K562 (cell line): Measurements from ENCODE around the gene RAE1.

Experiments
- FOS ChIP-seq: IDR thresholded peaks from 3 replicates; pipeline ENCODE4 v1.6.1; 2011; ENCODE audit not compliant: insufficient read length; ENCODE audit errors: extremely low read depth
- MAZ ChIP-seq, 2 experiments: fragments of 450-650 bp in 1 of 2; sonication (generic) in 1 of 2; formaldehyde crosslinking; IDR thresholded peaks in 1 of 2; conservative IDR thresholded peaks in 1 of 2; 2 replicates each; pipeline versions ENCODE4 v1.4.0 to v1.5.0; 2020; ENCODE audit warnings: mild to moderate bottlenecking in 1 of 2, missing genetic modification reagents in 1 of 2
- SAFB2 ChIP-seq: fragments of 200-400 bp; formaldehyde crosslinking; IDR thresholded peaks from 2 replicates; pipeline ENCODE4 v1.6.1; 2018; ENCODE audit warnings: borderline replicate concordance, low read length, low read depth, moderate library complexity; ENCODE audit not compliant: severe bottlenecking
- SMAD1 ChIP-seq: fragments of 150-350 bp; IDR thresholded peaks from 2 replicates; pipeline ENCODE4 v1.6.1; 2014; ENCODE audit warnings: low read length, low read depth; ENCODE audit not compliant: partially characterized antibody
- ZNF431 ChIP-seq: sonication (generic); formaldehyde crosslinking; IDR thresholded peaks from 2 replicates; pipeline ENCODE4 v1.8.0; 2022; ENCODE audit warnings: mild to moderate bottlenecking, missing genetic modification reagents
- TF ChIP-seq, protein P1 (sequence below): conservative IDR thresholded peaks from 2 replicates; pipeline ENCODE4 v1.6.1; 2011; ENCODE audit warnings: low read depth, mild to moderate bottlenecking, low read length; ENCODE audit not compliant: control insufficient read depth
- TF ChIP-seq, protein P2 (sequence below): fragments of 250-450 bp; sonication (Bioruptor Pico); IDR thresholded peaks from 2 replicates; pipeline ENCODE4 v1.9.0; 2021; ENCODE audit warnings: mild to moderate bottlenecking, inconsistent platforms

DNA sequence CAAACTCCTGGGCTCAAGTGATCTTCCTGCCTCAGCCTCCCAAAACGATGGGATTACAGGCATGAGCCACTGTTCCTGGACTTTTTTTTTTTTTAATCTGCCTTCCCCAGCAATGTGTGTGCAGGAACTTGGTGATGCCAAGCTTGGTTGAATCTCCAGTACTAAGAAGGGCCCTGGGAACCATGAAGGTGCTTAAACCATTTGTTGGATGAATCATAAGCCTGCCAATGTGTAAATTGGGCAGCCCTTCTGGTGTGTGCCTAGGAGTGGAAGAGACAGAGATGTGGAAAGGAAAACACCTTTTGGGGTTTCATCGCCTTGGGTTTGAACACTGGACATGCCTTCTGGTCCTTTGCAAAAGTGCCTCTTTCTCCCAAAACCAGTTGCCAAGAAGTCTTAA is 28.6 kb upstream of the RAE1 start:
- TF ChIP-seq MAZ (CRISPR knock-in tag; conservative IDR thresholded peaks at IDR 0.05 in 1 of 2, IDR thresholded peaks at IDR 0.05 in 1 of 2) (no peak), FOS (no peak), SMAD1 (no peak), SAFB2 (no peak), ZNF431 (no peak)
- TF ChIP-seq, protein P1, sequence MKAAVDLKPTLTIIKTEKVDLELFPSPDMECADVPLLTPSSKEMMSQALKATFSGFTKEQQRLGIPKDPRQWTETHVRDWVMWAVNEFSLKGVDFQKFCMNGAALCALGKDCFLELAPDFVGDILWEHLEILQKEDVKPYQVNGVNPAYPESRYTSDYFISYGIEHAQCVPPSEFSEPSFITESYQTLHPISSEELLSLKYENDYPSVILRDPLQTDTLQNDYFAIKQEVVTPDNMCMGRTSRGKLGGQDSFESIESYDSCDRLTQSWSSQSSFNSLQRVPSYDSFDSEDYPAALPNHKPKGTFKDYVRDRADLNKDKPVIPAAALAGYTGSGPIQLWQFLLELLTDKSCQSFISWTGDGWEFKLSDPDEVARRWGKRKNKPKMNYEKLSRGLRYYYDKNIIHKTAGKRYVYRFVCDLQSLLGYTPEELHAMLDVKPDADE, result no peak
- TF ChIP-seq, protein P2, sequence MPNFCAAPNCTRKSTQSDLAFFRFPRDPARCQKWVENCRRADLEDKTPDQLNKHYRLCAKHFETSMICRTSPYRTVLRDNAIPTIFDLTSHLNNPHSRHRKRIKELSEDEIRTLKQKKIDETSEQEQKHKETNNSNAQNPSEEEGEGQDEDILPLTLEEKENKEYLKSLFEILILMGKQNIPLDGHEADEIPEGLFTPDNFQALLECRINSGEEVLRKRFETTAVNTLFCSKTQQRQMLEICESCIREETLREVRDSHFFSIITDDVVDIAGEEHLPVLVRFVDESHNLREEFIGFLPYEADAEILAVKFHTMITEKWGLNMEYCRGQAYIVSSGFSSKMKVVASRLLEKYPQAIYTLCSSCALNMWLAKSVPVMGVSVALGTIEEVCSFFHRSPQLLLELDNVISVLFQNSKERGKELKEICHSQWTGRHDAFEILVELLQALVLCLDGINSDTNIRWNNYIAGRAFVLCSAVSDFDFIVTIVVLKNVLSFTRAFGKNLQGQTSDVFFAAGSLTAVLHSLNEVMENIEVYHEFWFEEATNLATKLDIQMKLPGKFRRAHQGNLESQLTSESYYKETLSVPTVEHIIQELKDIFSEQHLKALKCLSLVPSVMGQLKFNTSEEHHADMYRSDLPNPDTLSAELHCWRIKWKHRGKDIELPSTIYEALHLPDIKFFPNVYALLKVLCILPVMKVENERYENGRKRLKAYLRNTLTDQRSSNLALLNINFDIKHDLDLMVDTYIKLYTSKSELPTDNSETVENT, result no peak
